Measurements from ENCODE around the gene EOGT. TPM values are rescaled to one million over a fixed set of nuclear protein-coding genes. Genes with fewer than 3 reads are reported as not detected.

The EOGT gene
- total and polyA plus RNA-seq, 2 of the 4 experiments (the other 2 are of a cell fraction) = 12.3 to 41.2 TPM

DNA sequence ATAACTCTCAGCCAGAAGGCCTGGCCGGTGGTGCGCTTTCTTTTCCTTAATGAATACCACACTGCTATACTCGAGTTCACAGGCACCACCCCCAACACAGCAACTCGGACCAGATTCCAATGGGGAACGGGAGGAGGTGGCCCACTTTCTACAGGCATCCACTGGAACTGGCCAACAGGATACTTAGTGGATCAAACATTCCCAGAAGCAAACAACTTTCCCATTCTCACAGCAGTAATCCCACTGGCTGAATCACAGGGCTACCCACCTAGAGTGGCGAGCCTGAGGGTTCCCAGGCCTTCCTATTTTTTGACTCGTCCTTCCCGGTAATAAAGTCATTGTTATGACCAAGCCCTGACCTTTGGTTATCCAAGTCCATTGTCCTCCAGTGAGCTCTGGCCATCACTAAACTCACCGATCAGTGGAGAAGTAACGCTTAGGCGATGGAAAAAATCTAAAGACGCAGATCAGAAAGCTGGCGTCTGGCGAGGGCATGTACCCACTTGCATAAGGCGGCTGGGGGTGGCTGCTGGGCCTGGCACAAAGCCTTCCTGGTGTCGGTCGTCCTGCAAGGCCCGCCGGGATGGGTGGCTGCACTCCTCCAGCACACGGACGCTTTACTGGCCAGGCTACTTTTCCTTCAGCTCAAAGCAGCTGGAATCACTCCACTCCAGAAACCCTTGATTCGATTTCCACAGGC lies 1.2 kb downstream of the EOGT start:
- TF ChIP-seq RAD21 (IDR thresholded peaks at IDR 0.05; ENCODE audit: low read length) (no peak), RCOR1 (IDR thresholded peaks at IDR 0.05; ENCODE audit: insufficient replicate concordance, low read length) (no peak)
- Histone ChIP-seq H3K27me3 (ENCODE audit: control insufficient read depth, insufficient read depth, low read length) (no peaks in the 10 kb centered on the region), H4K5ac (ENCODE audit: low read depth, low read length) (peak overlapping the region; percentile 19), H2BK120ac (ENCODE audit: low read depth, low read length) (peak overlapping the region; percentile 30), H2AK9ac (replicated peaks; ENCODE audit: low read depth, low read length, poor library complexity) (peak overlapping the region; percentile 83), H3K79me1 (ENCODE audit: low read depth in 1 of 2, low read length in 2 of 2) (peaks cover 9 to 50% of the 10 kb centered on the region in 2 experiments), H2BK5ac (ENCODE audit: low read depth, low read length, poor library complexity, severe bottlenecking) (peak overlapping the region; percentile 73), H4K91ac (ENCODE audit: insufficient read depth, low read depth, low read length) (peak overlapping the region; percentile 72), H3K27ac (ENCODE audit: insufficient read depth, low read length) (peak overlapping the region; percentile 93), H3K56ac (ENCODE audit: extremely low read depth, insufficient read depth, low read length) (peak overlapping the region; percentile 81), H3K18ac (ENCODE audit: low read depth, low read length) (peak overlapping the region; percentile 69), H2AFZ (replicated peaks; ENCODE audit: low read length, poor library complexity) (peak overlapping the region; percentile 98), H3K9ac (ENCODE audit: low read depth, low read length) (peak overlapping the region; percentile 66), H3K36me3 (ENCODE audit: control insufficient read depth, insufficient read depth, low read length) (peaks cover 11% of the 10 kb centered on the region), H2AK5ac (ENCODE audit: low read depth, low read length) (peak overlapping the region; percentile 73), H3K4me1 (ENCODE audit: control insufficient read depth, insufficient read depth, low read length) (peaks cover 10% of the 10 kb centered on the region), H3K4me3 (ENCODE audit: insufficient read depth, low read depth, low read length) (peak overlapping the region; percentile 66), H4K20me1 (ENCODE audit: insufficient read depth, low read length) (no peaks in the 10 kb centered on the region), H2BK20ac (ENCODE audit: low read depth, low read length) (peak overlapping the region; percentile 49), H3K9me3 (ENCODE audit: control insufficient read depth, insufficient read depth, low read length) (no peaks in the 10 kb centered on the region), H3K9me1 (ENCODE audit: insufficient read depth, low read length) (peaks cover 7% of the 10 kb centered on the region), H4K8ac (ENCODE audit: low read depth in 2 of 2, low read length in 2 of 2) (peak overlapping the region; percentile 52 to 80), H3K14ac (replicated peaks; ENCODE audit: low read depth, low read length) (peak overlapping the region; percentile 80), H3K4ac (ENCODE audit: low read depth, low read length) (peak overlapping the region; percentile 73), H3K23ac (ENCODE audit: low read depth, low read length) (peak overlapping the region; percentile 84), H2BK15ac (ENCODE audit: low read depth, low read length) (peak overlapping the region; percentile 56; the same call in 1 of the 3 replicates), H3K4me2 (ENCODE audit: low read depth, low read length) (peak overlapping the region; percentile 72)
- ATAC-seq (ENCODE audit: low read depth) (0 out of 2 replicates have a peak, but pooled peaks have one; percentile 2), DNase-seq (peak; percentile 63)
- BruUV-seq (replicated peaks) = TSS peak; percentile 35
- in situ Hi-C loops (cut with MboI; ENCODE audit: low sequenced_read_pairs) = no loop called here
- POLR2A ChIA-PET (ENCODE audit: unreplicated experiment) = no interaction called here
- WGBS, 2 experiments (ENCODE audit: extremely low coverage in 2 of 2, insufficient read length in 1 of 2) = 24% methylated on average over 11 of the region's 22 CpGs; no CpG with 5 or more reads in 1 of the 2 experiments
- dilution Hi-C loops (cut with HindIII; ENCODE audit: low sequenced_read_pairs, unreplicated experiment) = no loop called here
- CTCF ChIA-PET = interaction anchor here (0.7 kb wide), 1 partner anchor 1314 kb away, joined by 3 read pairs; no protein-coding TSS in a partner anchor
- intact Hi-C loops (cut with micrococcal nuclease) = no loop called here

All from IMR-90 (cell line).